Measurements from ENCODE around the gene STK11.

Gene STK11

DNA sequence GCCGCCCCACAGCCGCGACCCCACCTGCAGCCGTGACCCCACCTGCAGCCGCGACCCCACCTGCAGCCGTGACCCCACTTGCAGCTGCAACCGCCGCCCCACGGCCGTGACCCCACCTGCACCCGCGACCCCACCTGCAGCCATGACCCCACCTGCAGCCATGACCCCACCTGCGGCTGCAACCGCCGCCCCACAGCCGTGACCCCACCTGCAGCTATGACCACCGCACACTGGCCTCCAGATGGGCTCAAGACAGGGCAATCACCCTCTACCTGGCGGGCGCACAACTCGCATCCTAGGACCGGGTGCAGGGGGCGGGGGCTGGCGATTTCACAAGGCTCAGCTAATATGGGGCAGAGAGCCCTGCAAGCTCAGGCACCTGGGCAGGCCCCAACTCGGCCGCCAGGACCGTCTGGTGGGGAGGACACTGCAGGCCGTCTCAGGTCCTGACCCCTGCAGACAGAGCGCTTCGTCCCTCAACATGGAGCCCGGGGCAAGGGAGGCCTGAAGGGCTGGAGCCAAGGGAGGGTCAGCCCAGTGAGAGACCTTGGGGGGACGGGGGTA, 46.6 kb upstream of the STK11 start:
- H3K4me1 ChIP-seq, result peaks cover 0 to 51% (median 27%) of the 10 kb centered on the region in 4 donors
- no peak for DNase-seq
- no peak overlapping the region for H3K4me3 ChIP-seq
- intact Hi-C loops (cut with DNase I; ENCODE audit: low total_unique reads), result no loop called here
- H3K27ac ChIP-seq, result no peak overlapping the region
- TF ChIP-seq, protein P1, sequence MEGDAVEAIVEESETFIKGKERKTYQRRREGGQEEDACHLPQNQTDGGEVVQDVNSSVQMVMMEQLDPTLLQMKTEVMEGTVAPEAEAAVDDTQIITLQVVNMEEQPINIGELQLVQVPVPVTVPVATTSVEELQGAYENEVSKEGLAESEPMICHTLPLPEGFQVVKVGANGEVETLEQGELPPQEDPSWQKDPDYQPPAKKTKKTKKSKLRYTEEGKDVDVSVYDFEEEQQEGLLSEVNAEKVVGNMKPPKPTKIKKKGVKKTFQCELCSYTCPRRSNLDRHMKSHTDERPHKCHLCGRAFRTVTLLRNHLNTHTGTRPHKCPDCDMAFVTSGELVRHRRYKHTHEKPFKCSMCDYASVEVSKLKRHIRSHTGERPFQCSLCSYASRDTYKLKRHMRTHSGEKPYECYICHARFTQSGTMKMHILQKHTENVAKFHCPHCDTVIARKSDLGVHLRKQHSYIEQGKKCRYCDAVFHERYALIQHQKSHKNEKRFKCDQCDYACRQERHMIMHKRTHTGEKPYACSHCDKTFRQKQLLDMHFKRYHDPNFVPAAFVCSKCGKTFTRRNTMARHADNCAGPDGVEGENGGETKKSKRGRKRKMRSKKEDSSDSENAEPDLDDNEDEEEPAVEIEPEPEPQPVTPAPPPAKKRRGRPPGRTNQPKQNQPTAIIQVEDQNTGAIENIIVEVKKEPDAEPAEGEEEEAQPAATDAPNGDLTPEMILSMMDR (IDR thresholded peaks at IDR 0.05), result no peak
- H3K27me3 ChIP-seq, result no peaks in the 10 kb centered on the region
- peaks cover 2 to 31% (median 7%) of the 10 kb centered on the region in 3 donors for H3K36me3 ChIP-seq
- no peaks in the 10 kb centered on the region for H3K9me3 ChIP-seq

DNA sequence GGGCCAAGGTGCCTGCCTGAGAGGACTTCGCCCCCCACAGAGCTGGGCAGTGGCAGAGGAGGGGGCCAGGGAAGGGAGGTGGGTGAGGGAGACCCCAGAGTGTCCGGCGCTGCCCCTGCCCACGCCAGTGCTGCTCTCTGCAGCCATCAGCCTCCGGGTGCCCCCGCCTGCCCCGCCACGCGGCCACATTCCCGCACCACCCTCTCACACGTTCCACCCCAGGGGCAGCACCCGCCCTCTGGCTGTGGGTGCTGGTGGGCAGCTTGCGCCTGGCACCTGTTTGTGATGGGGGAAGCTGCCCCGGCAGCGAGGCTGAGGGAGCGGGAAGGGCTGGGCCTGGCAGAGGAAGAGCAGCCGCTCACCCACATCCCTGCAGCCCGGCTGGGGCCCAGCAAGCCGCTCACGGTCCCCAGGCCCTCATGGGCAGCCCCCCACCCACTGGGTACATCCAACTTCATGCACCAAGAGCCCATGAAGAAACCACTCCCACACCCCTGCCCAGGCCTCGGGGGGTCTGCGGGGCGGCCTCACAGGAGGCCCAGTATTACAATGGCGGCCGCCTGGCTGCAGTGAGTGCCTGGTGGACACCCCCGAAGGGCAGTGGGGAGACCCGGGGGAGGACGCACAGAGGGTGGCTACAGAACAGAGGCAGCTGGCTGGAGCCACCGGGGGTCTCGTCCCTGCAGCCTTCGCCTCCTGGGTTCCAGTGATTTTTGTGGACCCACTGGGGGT, 45.5 kb upstream of the STK11 start:
- H3K36me3 ChIP-seq, result peaks cover 0 to 27% (median 6%) of the 10 kb centered on the region in 3 donors
- no peak for DNase-seq
- H3K27ac ChIP-seq, result no peak overlapping the region
- TF ChIP-seq, protein P1 (IDR thresholded peaks at IDR 0.05), result no peak
- peaks cover 0 to 44% (median 17%) of the 10 kb centered on the region in 4 donors for H3K4me1 ChIP-seq
- H3K9me3 ChIP-seq, result no peaks in the 10 kb centered on the region
- H3K27me3 ChIP-seq, result no peaks in the 10 kb centered on the region
- intact Hi-C loops (cut with DNase I; ENCODE audit: low total_unique reads), result no loop called here
- no peak overlapping the region for H3K4me3 ChIP-seq

GRCh38 chr19:1161716-1162115, 43.9 kb upstream of the STK11 start:
- no peak overlapping the region for H3K27ac ChIP-seq
- peaks cover 0 to 34% (median 3%) of the 10 kb centered on the region in 4 donors for H3K4me1 ChIP-seq
- intact Hi-C loops (cut with DNase I; ENCODE audit: low total_unique reads), result no loop called here
- TF ChIP-seq, protein P1 (IDR thresholded peaks at IDR 0.05), result no peak
- DNase-seq, result no peak
- no peaks in the 10 kb centered on the region for H3K9me3 ChIP-seq
- no peak overlapping the region for H3K4me3 ChIP-seq
- no peaks in the 10 kb centered on the region for H3K27me3 ChIP-seq
- H3K36me3 ChIP-seq, result peaks cover 0 to 29% (median 6%) of the 10 kb centered on the region in 3 donors

DNA sequence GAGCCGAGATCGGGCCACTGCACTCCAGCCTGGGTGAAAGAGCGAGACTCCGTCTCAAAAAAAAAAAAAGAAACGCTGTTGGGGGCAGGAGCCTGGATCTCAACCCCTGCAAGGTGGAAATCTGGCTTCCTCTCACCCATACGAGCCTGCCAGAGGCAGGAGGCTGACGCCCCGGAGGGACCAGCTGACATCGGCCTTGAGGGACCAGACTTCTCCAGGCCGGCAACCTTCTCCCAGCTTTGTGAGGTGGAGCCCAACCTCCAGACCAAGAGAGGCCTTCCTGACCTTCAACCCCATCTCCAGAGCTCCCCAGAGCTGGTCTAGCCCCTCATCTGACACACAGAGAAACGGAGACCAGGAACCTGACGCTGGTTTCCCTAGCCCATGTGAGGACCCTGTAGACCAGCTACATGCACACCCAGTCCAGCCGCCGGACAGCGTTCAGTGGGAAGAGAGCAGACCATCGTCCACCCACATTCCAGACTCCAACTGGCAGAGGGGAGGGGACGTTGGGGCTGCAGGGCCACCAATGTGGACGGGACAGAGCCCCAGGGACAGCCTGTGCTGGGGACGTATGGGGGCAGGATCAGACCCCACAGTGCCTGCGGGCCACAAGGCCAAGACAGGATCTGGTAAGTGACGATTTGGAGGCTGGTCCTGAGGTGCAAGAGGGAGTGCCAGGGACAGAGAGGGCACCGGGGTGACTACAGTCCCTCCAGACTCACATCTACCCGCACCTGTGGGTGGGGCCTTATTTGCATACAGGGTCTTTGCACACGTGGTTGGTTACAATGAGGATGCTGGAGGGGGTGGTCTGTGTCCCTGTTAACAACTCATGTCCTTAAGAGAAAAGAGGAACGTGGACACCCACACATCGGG, 42.9 kb upstream of the STK11 start:
- intact Hi-C loops (cut with DNase I; ENCODE audit: low total_unique reads), result no loop called here
- no peak for DNase-seq
- no peaks in the 10 kb centered on the region for H3K27me3 ChIP-seq
- no peak overlapping the region for H3K4me3 ChIP-seq
- TF ChIP-seq, protein P1 (IDR thresholded peaks at IDR 0.05), result no peak
- peaks cover 0 to 33% (median 6%) of the 10 kb centered on the region in 3 donors for H3K36me3 ChIP-seq
- no peak overlapping the region for H3K27ac ChIP-seq
- H3K4me1 ChIP-seq, result peaks cover 0 to 35% (median 3%) of the 10 kb centered on the region in 4 donors
- H3K9me3 ChIP-seq, result no peaks in the 10 kb centered on the region

- Histone ChIP-seq H3K4me3 (no peak overlapping the region), H3K9me3 (no peaks in the 10 kb centered on the region), H3K27me3 (no peaks in the 10 kb centered on the region), H3K27ac (no peak overlapping the region), H3K36me3 (peaks cover 0 to 29% (median 3%) of the 10 kb centered on the region in 3 donors), H3K4me1 (peaks cover 0 to 42% (median 3%) of the 10 kb centered on the region in 4 donors)
- intact Hi-C loops (cut with DNase I; ENCODE audit: low total_unique reads), result no loop called here
- DNase-seq, result no peak
- TF ChIP-seq, protein P1 (IDR thresholded peaks at IDR 0.05), result no peak
Measured at GRCh38 chr19:1163283-1163933, 42.2 kb upstream of the STK11 start.
